OCI-LY7 (cell line): Measurements from ENCODE around the gene IFFO2. TPM values are rescaled to one million over a fixed set of nuclear protein-coding genes. Genes with fewer than 3 reads are reported as not detected.

Experiments
- BruUV-seq: library from RNA; stranded (reverse); fragments of 400-500 nt; replicated peaks from 2 replicates; lab custom pipeline; 2021; lab: Mats Ljungman, UMichigan
- CTCF ChIA-PET: fragments of 300-600 bp; sonication (Branson Sonifier 250); formaldehyde crosslinking; loops from one replicate; lab custom pipeline; 2022; ENCODE audit warnings: antibody characterized with exemption; ENCODE audit not compliant: unreplicated experiment; lab: Charles Lee
- POLR2A ChIA-PET: fragments of 300-600 bp; sonication (Branson Sonifier 250); formaldehyde crosslinking; loops from one replicate; lab custom pipeline; 2022; ENCODE audit warnings: antibody characterized with exemption; lab: Charles Lee
- DNase-seq: peaks from one replicate; pipeline ENCODE4 v3.0.0-alpha.2; 2015; ENCODE audit warnings: low spot score
- H2AFZ ChIP-seq: fragments of 200-600 bp; sonication (generic), shearing (Covaris generic); 2 replicates; pipeline ENCODE4 v1.6.1; 2014; ENCODE audit warnings: mild to moderate bottlenecking, antibody characterized with exemption, low read length, moderate library complexity
- H3K27ac ChIP-seq: fragments of 200-600 bp; sonication (generic); 2 replicates; pipeline ENCODE4 v1.5.1; 2014; ENCODE audit warnings: mixed run types, low read depth, mild to moderate bottlenecking, moderate library complexity, low read length, inconsistent platforms; ENCODE audit not compliant: poor library complexity, severe bottlenecking
- H3K36me3 ChIP-seq: fragments of 200-600 bp; sonication (generic); 2 replicates; pipeline ENCODE4 v1.6.1; 2014; ENCODE audit warnings: mild to moderate bottlenecking, antibody characterized with exemption, low read length, moderate library complexity, mixed read lengths; ENCODE audit not compliant: insufficient read depth
- H3K4me1 ChIP-seq: fragments of 200-600 bp; sonication (generic); 2 replicates; pipeline ENCODE4 v1.5.1; 2014; ENCODE audit warnings: mild to moderate bottlenecking, low read length; ENCODE audit not compliant: insufficient read depth, poor library complexity, severe bottlenecking
- H3K4me2 ChIP-seq: fragments of 200-600 bp; sonication (generic); 2 replicates; pipeline ENCODE4 v1.6.1; 2014; ENCODE audit warnings: mild to moderate bottlenecking, low read length
- H3K4me3 ChIP-seq: fragments of 200-600 bp; sonication (generic); 2 replicates; pipeline ENCODE4 v1.5.1; 2014; ENCODE audit warnings: mild to moderate bottlenecking, low read depth, low read length; ENCODE audit not compliant: poor library complexity, severe bottlenecking
- H3K79me2 ChIP-seq: fragments of 200-600 bp; sonication (generic); 2 replicates; pipeline ENCODE4 v1.6.1; 2016; ENCODE audit warnings: low read depth, mild to moderate bottlenecking, low read length, moderate library complexity, mixed read lengths; ENCODE audit not compliant: insufficient read depth
- H3K9me2 ChIP-seq: fragments of 200-600 bp; sonication (generic); 2 replicates; pipeline ENCODE4 v1.6.1; 2016; ENCODE audit warnings: mild to moderate bottlenecking, low read length, mixed read lengths; ENCODE audit not compliant: insufficient read depth
- H3K9me3 ChIP-seq: fragments of 200-600 bp; sonication (generic); 2 replicates; pipeline ENCODE4 v1.6.1; 2014; ENCODE audit warnings: mild to moderate bottlenecking, mixed run types, low read length, mixed read lengths
- H4K20me1 ChIP-seq: fragments of 200-600 bp; sonication (generic); 2 replicates; pipeline ENCODE4 v1.6.1; 2014; ENCODE audit warnings: mild to moderate bottlenecking, antibody characterized with exemption, low read length, moderate library complexity, mixed read lengths; ENCODE audit not compliant: insufficient read depth
- EZH2phosphoT487 ChIP-seq: fragments of 200-600 bp; sonication (generic); IDR thresholded peaks from 2 replicates; pipeline ENCODE4 v1.6.1; 2018; ENCODE audit warnings: low read depth, borderline replicate concordance, mild to moderate bottlenecking, mixed run types, antibody characterized with exemption, low read length, moderate library complexity, mixed read lengths
- intact Hi-C: fragments of 100-400 bp; cut with micrococcal nuclease; formaldehyde crosslinking; loops from one replicate; pipeline ENCODE4 v1.10.0; 2022; ENCODE audit not compliant: unreplicated experiment
- total RNA-seq, 2 experiments: library from RNA; depleted of rRNA in 1 of 2; stranded (reverse); fragments of >200 nt in 1 of 2; shearing (Covaris generic) in 1 of 2; gene quantifications; 2 replicates each; pipeline ENCODE4 v1.2.3, GENCODE V29; 2014 to 2022
- TF ChIP-seq, protein P1 (sequence below): fragments of 200-600 bp; sonication (generic); conservative IDR thresholded peaks from 2 replicates; pipeline ENCODE4 v1.5.1; 2014; ENCODE audit warnings: mild to moderate bottlenecking, antibody characterized with exemption, low read length, moderate library complexity, mixed read lengths

IFFO2 gene
- total RNA-seq, 2 experiments from 2014 or later: 0.06 to 0.44 TPM

DNA sequence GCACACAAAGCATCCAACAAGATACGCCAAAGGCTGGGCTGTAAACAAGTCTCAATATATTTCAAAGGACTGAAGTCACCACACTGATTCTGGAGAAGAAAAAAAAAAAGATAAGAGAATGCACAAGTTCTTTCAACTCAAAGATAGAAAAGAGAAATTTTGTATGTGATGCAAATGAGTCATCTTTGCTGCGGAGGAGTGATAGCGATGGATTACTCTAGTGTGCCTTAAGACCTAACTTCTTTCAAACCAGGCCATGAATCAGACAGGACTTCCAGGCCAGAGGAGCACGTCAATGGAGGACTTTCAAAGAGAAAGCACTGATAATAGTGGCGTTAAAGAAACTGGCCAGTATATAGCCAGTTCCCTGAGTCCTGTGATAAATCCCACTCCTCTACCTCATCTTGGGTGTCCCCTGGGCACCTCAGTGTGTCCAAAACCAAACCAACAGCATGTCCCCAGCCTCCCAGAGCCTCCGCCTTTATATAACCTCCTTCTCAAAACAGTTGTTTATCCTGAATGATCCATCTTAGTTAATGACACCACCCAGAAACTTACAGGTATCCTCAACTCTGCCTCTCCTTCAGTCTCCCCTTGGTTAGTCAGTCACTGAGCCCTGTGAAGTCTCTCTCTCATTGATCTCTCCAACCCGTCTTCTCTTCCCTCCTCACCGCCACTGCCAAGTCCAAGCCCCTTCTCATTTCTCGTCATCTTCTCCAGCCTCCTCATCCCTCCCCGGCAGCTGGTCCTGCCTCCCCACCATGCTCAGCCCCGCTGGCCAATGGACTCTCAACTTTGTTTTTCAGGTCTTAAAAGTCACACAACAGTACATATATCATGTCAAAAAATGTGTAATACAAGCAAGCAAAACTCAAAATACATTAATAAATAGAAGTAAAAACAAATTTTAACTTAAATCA, 47.2 kb upstream of the IFFO2 start:
- Histone ChIP-seq H3K9me2 (no peaks in the 10 kb centered on the region), H3K36me3 (no peaks in the 10 kb centered on the region), H3K27ac (no peak overlapping the region), H3K9me3 (no peaks in the 10 kb centered on the region), H3K79me2 (no peaks in the 10 kb centered on the region), H3K4me2 (no peak overlapping the region), H4K20me1 (no peaks in the 10 kb centered on the region), H2AFZ (no peak overlapping the region), H3K4me1 (no peaks in the 10 kb centered on the region), H3K4me3 (no peak overlapping the region)
- ChIA-PET POLR2A (no interaction called here), CTCF (no interaction called here)
- no TSS peak for BruUV-seq
- TF ChIP-seq EZH2phosphoT487: no peak
- TF ChIP-seq, protein P1, sequence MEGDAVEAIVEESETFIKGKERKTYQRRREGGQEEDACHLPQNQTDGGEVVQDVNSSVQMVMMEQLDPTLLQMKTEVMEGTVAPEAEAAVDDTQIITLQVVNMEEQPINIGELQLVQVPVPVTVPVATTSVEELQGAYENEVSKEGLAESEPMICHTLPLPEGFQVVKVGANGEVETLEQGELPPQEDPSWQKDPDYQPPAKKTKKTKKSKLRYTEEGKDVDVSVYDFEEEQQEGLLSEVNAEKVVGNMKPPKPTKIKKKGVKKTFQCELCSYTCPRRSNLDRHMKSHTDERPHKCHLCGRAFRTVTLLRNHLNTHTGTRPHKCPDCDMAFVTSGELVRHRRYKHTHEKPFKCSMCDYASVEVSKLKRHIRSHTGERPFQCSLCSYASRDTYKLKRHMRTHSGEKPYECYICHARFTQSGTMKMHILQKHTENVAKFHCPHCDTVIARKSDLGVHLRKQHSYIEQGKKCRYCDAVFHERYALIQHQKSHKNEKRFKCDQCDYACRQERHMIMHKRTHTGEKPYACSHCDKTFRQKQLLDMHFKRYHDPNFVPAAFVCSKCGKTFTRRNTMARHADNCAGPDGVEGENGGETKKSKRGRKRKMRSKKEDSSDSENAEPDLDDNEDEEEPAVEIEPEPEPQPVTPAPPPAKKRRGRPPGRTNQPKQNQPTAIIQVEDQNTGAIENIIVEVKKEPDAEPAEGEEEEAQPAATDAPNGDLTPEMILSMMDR: no peak
- DNase-seq: no peak
- intact Hi-C loops: no loop called here

DNA sequence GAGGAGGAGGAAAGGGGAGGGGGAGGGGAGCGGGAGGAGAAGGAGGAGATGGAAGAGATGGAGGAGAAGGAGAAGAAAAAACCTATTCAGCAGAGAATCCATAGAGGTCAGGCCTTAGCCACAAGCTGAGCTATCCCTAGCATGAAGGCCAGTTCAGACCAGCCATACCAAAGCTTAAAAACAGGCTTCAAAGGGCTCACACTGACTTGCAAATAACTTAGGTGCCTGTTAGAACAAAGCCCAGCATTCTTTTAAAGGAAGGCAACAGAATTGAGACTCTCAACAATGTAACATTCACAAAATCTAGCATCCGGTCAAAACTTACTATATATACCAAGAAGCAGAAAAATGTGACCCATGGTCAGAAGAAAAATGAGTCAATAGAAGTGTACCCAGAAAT, 43.6 kb upstream of the IFFO2 start:
- no TSS peak for BruUV-seq
- Histone ChIP-seq H4K20me1 (no peaks in the 10 kb centered on the region), H3K9me2 (no peaks in the 10 kb centered on the region), H3K36me3 (no peaks in the 10 kb centered on the region), H3K4me3 (no peak overlapping the region), H2AFZ (no peak overlapping the region), H3K9me3 (no peaks in the 10 kb centered on the region), H3K79me2 (no peaks in the 10 kb centered on the region), H3K4me2 (no peak overlapping the region), H3K27ac (no peak overlapping the region), H3K4me1 (no peaks in the 10 kb centered on the region)
- POLR2A ChIA-PET: no interaction called here
- no peak for DNase-seq
- CTCF ChIA-PET: no interaction called here
- intact Hi-C loops: no loop called here
- TF ChIP-seq, protein P1: no peak

DNA sequence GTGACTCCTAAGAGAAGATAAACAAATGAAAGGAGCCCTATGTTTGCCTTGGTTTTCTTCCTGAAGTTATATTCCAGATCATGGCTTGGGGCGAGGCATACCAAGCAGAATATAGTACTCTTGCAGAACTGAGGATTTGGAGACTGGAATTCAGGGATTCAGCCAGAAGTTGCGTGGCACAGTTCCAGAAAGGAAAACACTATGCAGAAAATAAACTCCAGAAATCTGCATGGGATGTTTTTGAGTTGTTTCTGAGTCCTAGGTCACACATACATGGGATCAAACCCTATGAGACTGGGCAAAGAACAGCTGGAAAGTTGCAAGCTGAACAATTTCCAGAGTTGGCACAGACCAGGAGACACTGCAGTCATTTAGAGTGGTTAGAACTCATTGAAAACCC, 42.9 kb upstream of the IFFO2 start:
- Histone ChIP-seq H3K4me1 (no peaks in the 10 kb centered on the region), H3K4me3 (no peak overlapping the region), H3K79me2 (no peaks in the 10 kb centered on the region), H4K20me1 (no peaks in the 10 kb centered on the region), H3K4me2 (no peak overlapping the region), H3K9me3 (no peaks in the 10 kb centered on the region), H3K9me2 (no peaks in the 10 kb centered on the region), H2AFZ (no peak overlapping the region), H3K36me3 (no peaks in the 10 kb centered on the region), H3K27ac (no peak overlapping the region)
- DNase-seq: no peak
- CTCF ChIA-PET: no interaction called here
- POLR2A ChIA-PET: no interaction called here
- no peak for TF ChIP-seq EZH2phosphoT487
- TF ChIP-seq, protein P1: no peak
- intact Hi-C loops: no loop called here
- BruUV-seq: no TSS peak
